WTC11 (cell line): ENCODE results near the gene GATAD2A.

Source experiments
- ATF1 ChIP-seq: sonication (generic); formaldehyde crosslinking; IDR thresholded peaks from 2 replicates; pipeline ENCODE4 v1.8.1; 2023; ENCODE audit warnings: mild to moderate bottlenecking, moderate library complexity, missing genetic modification reagents
- KAT7 ChIP-seq: sonication (generic); formaldehyde crosslinking; IDR thresholded peaks from 2 replicates; pipeline ENCODE4 v1.8.1; 2023; ENCODE audit warnings: missing genetic modification reagents, mild to moderate bottlenecking, borderline replicate concordance
- NR1H2 ChIP-seq: sonication (generic); formaldehyde crosslinking; IDR thresholded peaks from 2 replicates; pipeline ENCODE4 v1.9.0; 2021; ENCODE audit warnings: mild to moderate bottlenecking, moderate library complexity, missing genetic modification reagents
- NR3C1 ChIP-seq: sonication (generic); formaldehyde crosslinking; conservative IDR thresholded peaks from 2 replicates; pipeline ENCODE4 v1.8.1; 2023; ENCODE audit warnings: low read depth, mild to moderate bottlenecking, missing genetic modification reagents
- RELA ChIP-seq: sonication (generic); formaldehyde crosslinking; IDR thresholded peaks from 2 replicates; pipeline ENCODE4 v1.8.1; 2022; ENCODE audit warnings: missing genetic modification reagents, mild to moderate bottlenecking, borderline replicate concordance
- TF ChIP-seq, protein P1 (sequence below): sonication (generic); formaldehyde crosslinking; IDR thresholded peaks from 2 replicates; pipeline ENCODE4 v1.8.0; 2022; ENCODE audit warnings: mild to moderate bottlenecking, missing genetic modification reagents
- TF ChIP-seq, protein P2 (sequence below): sonication (generic); formaldehyde crosslinking; IDR thresholded peaks from 2 replicates; pipeline ENCODE4 v1.8.1; 2022; ENCODE audit warnings: low read depth, missing genetic modification reagents, borderline replicate concordance
- TF ChIP-seq, protein P3 (sequence below): fragments of 200-600 bp; IDR thresholded peaks from 2 replicates; pipeline ENCODE4 v1.8.0; 2022; ENCODE audit warnings: antibody characterized with exemption
- TF ChIP-seq, protein P4 (sequence below): sonication (generic); formaldehyde crosslinking; IDR thresholded peaks from 2 replicates; pipeline ENCODE4 v1.8.0; 2022; ENCODE audit warnings: mild to moderate bottlenecking, missing genetic modification reagents
- TF ChIP-seq, protein P5 (sequence below): sonication (generic); formaldehyde crosslinking; IDR thresholded peaks from 2 replicates; pipeline ENCODE4 v1.8.1; 2023; ENCODE audit warnings: mild to moderate bottlenecking, missing genetic modification reagents, moderate library complexity
- TF ChIP-seq, protein P6 (sequence below): sonication (generic); formaldehyde crosslinking; conservative IDR thresholded peaks from 2 replicates; pipeline ENCODE4 v1.8.1; 2023; ENCODE audit warnings: mild to moderate bottlenecking, low read depth, missing genetic modification reagents, moderate library complexity
- TF ChIP-seq, protein P7 (sequence below): sonication (generic); formaldehyde crosslinking; IDR thresholded peaks from 2 replicates; pipeline ENCODE4 v1.8.1; 2023; ENCODE audit warnings: mild to moderate bottlenecking, missing genetic modification reagents, moderate library complexity
- TF ChIP-seq, protein P8 (sequence below): sonication (generic); formaldehyde crosslinking; IDR thresholded peaks from 2 replicates; pipeline ENCODE4 v1.8.0; 2023; ENCODE audit warnings: missing genetic modification reagents

DNA sequence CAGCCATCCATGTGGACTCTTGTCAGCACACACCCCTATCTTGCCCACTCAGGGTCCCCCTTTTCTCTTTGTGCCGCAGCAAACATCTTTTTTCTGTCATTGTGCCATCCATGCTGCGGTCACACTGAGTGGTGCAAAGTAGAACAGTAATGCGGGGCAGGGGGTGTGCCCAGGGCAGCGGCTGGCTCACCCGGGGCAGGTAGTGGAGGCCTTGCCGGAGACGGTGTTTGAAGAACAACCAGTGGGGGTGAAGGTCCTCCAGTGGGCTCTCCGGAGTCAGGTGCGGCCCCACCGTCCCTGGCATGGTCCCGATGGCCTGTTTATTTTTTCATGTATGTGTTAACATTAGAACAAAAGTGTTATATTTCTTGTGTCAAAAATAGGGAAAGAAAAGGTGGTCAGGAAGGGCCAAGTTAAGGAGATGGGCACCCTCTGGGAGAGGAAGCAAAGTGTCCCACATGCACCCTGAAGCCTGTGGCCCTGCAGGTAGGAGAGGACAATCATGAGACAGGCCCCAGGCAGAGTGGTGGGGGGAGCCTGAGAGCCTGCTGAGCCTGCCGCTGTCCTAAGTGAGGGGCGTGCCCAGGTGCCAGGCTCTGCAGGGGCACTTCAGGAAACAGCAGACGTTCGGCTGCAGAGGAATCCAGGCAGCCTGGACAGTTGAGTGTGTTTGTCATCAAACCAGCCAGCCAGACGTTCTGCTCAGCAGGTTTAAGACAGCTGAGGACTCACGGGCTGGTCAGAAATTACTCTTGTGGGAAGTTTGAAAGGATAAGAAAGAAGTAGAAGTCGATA, 97.5 kb downstream of the GATAD2A start:
- TF ChIP-seq, protein P1, sequence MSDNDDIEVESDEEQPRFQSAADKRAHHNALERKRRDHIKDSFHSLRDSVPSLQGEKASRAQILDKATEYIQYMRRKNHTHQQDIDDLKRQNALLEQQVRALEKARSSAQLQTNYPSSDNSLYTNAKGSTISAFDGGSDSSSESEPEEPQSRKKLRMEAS, result no peak
- TF ChIP-seq KAT7 (no peak), NR3C1 (no peak), NR1H2 (CRISPR knock-in tag) (no peak), ATF1 (CRISPR knock-in tag) (no peak), RELA (CRISPR knock-in tag) (no peak)
- TF ChIP-seq, protein P2, sequence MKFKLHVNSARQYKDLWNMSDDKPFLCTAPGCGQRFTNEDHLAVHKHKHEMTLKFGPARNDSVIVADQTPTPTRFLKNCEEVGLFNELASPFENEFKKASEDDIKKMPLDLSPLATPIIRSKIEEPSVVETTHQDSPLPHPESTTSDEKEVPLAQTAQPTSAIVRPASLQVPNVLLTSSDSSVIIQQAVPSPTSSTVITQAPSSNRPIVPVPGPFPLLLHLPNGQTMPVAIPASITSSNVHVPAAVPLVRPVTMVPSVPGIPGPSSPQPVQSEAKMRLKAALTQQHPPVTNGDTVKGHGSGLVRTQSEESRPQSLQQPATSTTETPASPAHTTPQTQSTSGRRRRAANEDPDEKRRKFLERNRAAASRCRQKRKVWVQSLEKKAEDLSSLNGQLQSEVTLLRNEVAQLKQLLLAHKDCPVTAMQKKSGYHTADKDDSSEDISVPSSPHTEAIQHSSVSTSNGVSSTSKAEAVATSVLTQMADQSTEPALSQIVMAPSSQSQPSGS (CRISPR knock-in tag), result no peak
- TF ChIP-seq, protein P3, sequence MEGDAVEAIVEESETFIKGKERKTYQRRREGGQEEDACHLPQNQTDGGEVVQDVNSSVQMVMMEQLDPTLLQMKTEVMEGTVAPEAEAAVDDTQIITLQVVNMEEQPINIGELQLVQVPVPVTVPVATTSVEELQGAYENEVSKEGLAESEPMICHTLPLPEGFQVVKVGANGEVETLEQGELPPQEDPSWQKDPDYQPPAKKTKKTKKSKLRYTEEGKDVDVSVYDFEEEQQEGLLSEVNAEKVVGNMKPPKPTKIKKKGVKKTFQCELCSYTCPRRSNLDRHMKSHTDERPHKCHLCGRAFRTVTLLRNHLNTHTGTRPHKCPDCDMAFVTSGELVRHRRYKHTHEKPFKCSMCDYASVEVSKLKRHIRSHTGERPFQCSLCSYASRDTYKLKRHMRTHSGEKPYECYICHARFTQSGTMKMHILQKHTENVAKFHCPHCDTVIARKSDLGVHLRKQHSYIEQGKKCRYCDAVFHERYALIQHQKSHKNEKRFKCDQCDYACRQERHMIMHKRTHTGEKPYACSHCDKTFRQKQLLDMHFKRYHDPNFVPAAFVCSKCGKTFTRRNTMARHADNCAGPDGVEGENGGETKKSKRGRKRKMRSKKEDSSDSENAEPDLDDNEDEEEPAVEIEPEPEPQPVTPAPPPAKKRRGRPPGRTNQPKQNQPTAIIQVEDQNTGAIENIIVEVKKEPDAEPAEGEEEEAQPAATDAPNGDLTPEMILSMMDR, result no peak
- TF ChIP-seq, protein P4, sequence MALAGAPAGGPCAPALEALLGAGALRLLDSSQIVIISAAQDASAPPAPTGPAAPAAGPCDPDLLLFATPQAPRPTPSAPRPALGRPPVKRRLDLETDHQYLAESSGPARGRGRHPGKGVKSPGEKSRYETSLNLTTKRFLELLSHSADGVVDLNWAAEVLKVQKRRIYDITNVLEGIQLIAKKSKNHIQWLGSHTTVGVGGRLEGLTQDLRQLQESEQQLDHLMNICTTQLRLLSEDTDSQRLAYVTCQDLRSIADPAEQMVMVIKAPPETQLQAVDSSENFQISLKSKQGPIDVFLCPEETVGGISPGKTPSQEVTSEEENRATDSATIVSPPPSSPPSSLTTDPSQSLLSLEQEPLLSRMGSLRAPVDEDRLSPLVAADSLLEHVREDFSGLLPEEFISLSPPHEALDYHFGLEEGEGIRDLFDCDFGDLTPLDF, result no peak
- TF ChIP-seq, protein P5, sequence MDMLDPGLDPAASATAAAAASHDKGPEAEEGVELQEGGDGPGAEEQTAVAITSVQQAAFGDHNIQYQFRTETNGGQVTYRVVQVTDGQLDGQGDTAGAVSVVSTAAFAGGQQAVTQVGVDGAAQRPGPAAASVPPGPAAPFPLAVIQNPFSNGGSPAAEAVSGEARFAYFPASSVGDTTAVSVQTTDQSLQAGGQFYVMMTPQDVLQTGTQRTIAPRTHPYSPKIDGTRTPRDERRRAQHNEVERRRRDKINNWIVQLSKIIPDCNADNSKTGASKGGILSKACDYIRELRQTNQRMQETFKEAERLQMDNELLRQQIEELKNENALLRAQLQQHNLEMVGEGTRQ, result no peak
- TF ChIP-seq, protein P6, sequence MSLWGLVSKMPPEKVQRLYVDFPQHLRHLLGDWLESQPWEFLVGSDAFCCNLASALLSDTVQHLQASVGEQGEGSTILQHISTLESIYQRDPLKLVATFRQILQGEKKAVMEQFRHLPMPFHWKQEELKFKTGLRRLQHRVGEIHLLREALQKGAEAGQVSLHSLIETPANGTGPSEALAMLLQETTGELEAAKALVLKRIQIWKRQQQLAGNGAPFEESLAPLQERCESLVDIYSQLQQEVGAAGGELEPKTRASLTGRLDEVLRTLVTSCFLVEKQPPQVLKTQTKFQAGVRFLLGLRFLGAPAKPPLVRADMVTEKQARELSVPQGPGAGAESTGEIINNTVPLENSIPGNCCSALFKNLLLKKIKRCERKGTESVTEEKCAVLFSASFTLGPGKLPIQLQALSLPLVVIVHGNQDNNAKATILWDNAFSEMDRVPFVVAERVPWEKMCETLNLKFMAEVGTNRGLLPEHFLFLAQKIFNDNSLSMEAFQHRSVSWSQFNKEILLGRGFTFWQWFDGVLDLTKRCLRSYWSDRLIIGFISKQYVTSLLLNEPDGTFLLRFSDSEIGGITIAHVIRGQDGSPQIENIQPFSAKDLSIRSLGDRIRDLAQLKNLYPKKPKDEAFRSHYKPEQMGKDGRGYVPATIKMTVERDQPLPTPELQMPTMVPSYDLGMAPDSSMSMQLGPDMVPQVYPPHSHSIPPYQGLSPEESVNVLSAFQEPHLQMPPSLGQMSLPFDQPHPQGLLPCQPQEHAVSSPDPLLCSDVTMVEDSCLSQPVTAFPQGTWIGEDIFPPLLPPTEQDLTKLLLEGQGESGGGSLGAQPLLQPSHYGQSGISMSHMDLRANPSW (CRISPR knock-in tag), result no peak
- TF ChIP-seq, protein P7, sequence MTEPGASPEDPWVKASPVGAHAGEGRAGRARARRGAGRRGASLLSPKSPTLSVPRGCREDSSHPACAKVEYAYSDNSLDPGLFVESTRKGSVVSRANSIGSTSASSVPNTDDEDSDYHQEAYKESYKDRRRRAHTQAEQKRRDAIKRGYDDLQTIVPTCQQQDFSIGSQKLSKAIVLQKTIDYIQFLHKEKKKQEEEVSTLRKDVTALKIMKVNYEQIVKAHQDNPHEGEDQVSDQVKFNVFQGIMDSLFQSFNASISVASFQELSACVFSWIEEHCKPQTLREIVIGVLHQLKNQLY (CRISPR knock-in tag), result no peak
- TF ChIP-seq, protein P8, sequence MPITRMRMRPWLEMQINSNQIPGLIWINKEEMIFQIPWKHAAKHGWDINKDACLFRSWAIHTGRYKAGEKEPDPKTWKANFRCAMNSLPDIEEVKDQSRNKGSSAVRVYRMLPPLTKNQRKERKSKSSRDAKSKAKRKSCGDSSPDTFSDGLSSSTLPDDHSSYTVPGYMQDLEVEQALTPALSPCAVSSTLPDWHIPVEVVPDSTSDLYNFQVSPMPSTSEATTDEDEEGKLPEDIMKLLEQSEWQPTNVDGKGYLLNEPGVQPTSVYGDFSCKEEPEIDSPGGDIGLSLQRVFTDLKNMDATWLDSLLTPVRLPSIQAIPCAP (CRISPR knock-in tag), result no peak
